Activated CD8-positive, alpha-beta memory T cell treated with anti-CD3 and anti-CD28 coated beads, Interleukin-2, amount 50 U/mL, for 1 hour (primary cell): ENCODE data around the gene DNAJB7.
"Not testable (repeated sequence)": the region's sequence is repeated elsewhere in the genome, so short reads cannot be mapped to it uniquely, and the experiment has no call there.

ENCODE experiments used
- DNase-seq: peaks from one replicate; pipeline ENCODE4 v3.0.0-alpha.2; 2020; ENCODE audit errors: extremely low read depth

DNAJB7 gene

GRCh38 chr22:40844951-40845350 is 17.0 kb downstream of the DNAJB7 start:
- DNase-seq = no peak

- DNase-seq = no peak
These were observed 23.4 kb downstream of the DNAJB7 start for GRCh38 chr22:40838486-40838885.

DNA sequence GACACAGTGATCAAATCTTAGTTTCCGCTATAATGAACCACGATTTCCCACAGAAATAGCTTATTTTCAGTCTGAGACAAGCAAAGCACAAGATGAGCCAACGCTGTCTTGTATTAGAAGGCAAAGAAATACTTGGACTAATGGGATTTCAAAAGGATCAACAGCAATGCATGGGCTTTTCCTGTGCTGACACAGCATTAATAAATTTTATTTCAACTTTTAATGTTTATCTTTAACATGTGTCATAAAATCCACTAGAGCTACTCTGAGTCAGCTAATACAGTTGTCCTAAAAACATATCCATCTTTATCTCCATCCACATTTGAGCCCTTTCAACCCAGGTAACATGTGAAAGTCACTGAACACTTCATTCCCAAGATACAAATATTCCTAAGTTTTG is 27.3 kb downstream of the DNAJB7 start:
- no peak for DNase-seq

DNA sequence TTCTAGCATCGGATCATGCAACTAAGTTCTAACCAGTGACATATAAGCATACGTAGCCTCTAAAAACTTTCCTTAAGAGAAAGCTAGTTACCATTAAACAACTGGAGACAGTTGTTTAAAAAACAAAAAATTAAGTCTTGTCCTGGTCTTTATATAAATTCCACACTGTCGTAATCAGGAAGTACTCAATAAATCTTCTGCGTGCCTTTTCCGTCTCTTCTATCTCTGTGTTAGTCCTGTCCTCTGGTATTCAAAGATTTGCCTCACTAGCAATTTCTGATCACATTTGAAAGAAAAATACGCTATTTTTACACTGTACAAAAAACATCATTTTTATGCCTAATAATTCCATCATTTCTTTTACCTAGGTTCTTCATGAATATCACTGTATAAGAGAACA is 32.8 kb downstream of the DNAJB7 start:
- DNase-seq = no peak

DNA sequence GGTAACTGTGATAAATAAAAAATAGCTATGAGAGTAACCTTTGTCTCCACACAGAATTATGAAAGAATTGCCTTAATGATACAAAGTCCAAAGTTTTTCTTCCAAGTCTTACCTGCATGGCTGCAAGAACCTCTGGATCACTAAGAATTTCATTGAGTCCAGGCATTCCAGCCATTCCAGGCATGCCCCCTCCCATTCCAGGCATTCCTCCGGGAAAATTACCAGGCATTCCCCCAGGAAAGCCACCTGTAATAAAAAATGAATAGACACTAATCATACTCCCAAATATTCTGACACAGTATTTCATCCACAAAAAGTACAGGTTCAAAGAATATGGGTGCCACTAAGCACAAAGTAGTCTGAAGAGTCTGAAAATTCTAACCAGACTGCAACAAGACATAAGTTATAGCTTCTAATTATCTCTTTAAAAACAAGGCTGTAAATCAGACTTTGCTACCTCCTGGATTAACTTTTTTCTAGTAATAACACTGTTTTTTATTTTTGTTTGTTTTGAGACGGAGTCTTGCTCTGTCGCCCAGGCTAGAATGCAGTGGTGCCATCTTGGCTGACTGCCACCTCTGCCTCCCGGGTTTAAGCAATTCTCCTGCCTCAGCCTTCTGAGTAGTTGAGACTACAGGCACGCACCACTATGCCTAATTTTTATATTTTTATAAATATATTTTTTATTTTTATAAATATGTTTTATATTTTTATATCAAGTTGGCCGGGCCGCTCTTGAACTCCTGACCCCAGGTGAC is 34.8 kb downstream of the DNAJB7 start:
- DNase-seq = no peak

- not testable (repeated sequence) for DNase-seq
These were observed 35.6 kb downstream of the DNAJB7 start for GRCh38 chr22:40826292-40826691.

GRCh38 chr22:40823426-40823825 is 38.5 kb downstream of the DNAJB7 start:
- no peak for DNase-seq

GRCh38 chr22:40819599-40820140 is 42.2 kb downstream of the DNAJB7 start:
- no peak for DNase-seq

DNA sequence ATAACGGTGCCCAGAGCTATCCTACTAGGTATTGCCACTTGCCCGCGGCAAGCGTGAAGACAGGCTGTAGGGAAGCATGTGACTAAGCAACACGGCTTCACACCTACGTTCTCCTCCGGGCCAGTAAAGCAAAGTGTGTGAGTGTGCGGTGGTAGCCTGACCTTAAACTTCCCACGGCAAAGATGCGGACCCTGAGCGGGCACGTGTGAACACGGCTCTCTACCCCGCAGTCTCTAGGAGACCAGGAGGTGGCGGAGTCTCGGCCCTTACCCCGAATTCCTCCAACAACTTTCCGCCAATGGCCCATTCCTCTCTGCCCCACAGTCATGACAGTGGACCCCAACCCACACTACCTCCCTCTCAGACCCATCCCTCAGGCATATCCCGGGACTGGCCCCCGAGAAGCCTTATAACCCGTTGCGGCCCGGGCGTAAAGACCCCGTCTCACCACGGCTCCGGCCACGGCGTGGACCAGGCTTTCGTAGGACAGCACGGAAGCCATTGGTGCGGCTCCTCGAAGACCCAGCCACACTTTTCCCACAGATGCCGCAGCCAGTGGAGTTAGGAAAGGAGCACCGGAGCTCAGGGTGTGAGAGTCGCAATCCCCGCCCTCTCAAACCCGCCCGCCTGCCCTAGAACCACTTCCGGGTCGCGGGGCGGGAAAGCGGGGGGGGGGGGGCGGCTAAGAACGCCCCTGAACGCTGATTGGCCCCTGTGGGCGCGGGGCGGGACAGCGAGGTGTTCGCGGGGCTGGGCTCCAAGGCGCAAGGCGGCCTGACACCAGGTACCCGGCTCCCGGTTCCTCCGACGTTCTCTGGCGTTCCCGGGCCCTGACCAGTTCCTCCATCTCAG is 42.9 kb downstream of the DNAJB7 start, which contains the start of gene SLC25A17:
Gene SLC25A17 (minus strand): TSS at position 600 of the 852 bp plus-strand sequence. CDS start 98 bp downstream, at position 502.
- peak; percentile 76 for DNase-seq

GRCh38 chr22:40818192-40818746 is 43.6 kb downstream of the DNAJB7 start:
- no peak for DNase-seq

DNA sequence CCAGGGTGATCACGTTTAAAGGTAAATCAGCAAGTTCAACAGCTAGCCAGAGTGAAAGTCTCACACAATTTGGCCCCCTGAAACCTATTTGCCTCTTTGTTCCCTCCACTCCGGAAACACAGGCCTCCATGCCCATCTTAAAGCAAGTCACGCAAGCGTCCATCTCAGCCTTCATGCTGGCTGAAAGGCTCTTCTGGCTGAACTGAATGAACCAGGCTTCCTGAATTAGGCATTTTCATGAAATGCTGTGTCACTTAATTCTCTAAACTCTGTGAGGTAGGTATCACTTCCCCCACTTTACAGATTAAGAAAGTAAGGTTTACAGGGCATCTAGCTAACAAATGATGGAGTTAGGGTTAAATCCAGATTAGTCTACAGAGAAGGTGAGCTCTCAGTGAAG is 44.2 kb downstream of the DNAJB7 start:
- DNase-seq = no peak

DNA sequence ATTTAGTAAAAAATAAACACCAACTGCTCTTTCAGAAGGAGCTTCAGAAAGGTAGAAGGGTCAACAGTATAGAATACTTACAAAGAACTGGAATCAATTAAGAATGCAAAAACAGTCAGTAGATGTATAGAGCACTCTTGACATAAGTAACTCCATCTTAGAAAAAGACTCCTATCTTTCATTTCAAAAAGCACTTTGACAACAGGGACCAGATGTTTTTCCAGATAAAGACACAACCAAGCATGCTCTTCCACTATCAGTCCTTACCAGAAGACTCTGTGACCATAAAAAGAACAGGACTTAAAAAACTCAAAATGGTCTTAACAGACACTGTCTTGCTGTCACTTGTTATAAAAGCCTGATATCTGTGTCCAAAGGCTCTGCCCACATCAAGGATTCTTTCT is 48.0 kb downstream of the DNAJB7 start:
- no peak for DNase-seq
